Mucosa of rectum (tissue), 2 donors: Measurements from ENCODE around the gene SESN3.
"Not testable (repeated sequence)": the region's sequence is repeated elsewhere in the genome, so short reads cannot be mapped to it uniquely, and the experiment has no call there.

Experiments used
- H3K27ac ChIP-seq, 2 donors: one replicate each; pipeline ENCODE4 v1.7.0; 2013; ENCODE audit warnings: inconsistent platforms in 2 of 2, low read depth in 2 of 2, low read length in 2 of 2
- H3K27me3 ChIP-seq, 2 donors: one replicate each; pipeline ENCODE4 v1.7.0; 2013; ENCODE audit warnings: low read length in 2 of 2; ENCODE audit not compliant: control insufficient read depth in 2 of 2, insufficient read depth in 2 of 2
- H3K36me3 ChIP-seq, 2 donors: one replicate each; pipeline ENCODE4 v1.7.0; 2013; ENCODE audit warnings: low read length in 2 of 2; ENCODE audit not compliant: control insufficient read depth in 2 of 2, insufficient read depth in 2 of 2
- H3K4me1 ChIP-seq, 2 donors: one replicate each; pipeline ENCODE4 v1.7.0; 2013; ENCODE audit warnings: low read length in 2 of 2, mild to moderate bottlenecking in 1 of 2; ENCODE audit not compliant: control insufficient read depth in 2 of 2, insufficient read depth in 2 of 2
- H3K4me3 ChIP-seq, 2 donors: one replicate each; pipeline ENCODE4 v1.7.0; 2013; ENCODE audit warnings: low read length in 2 of 2
- H3K9ac ChIP-seq, 2 donors: one replicate each; pipeline ENCODE4 v1.7.0; 2013; ENCODE audit warnings: low read length in 2 of 2, low read depth in 1 of 2, mild to moderate bottlenecking in 1 of 2
- H3K9me3 ChIP-seq, 2 donors: one replicate each; pipeline ENCODE4 v1.7.0; 2013; ENCODE audit warnings: low read length in 2 of 2; ENCODE audit not compliant: control insufficient read depth in 2 of 2
- donor health status: healthy.
- donor health status: Normal muscosa, but diverticular disease.

Gene SESN3, protein sequence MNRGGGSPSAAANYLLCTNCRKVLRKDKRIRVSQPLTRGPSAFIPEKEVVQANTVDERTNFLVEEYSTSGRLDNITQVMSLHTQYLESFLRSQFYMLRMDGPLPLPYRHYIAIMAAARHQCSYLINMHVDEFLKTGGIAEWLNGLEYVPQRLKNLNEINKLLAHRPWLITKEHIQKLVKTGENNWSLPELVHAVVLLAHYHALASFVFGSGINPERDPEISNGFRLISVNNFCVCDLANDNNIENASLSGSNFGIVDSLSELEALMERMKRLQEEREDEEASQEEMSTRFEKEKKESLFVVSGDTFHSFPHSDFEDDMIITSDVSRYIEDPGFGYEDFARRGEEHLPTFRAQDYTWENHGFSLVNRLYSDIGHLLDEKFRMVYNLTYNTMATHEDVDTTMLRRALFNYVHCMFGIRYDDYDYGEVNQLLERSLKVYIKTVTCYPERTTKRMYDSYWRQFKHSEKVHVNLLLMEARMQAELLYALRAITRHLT

DNA sequence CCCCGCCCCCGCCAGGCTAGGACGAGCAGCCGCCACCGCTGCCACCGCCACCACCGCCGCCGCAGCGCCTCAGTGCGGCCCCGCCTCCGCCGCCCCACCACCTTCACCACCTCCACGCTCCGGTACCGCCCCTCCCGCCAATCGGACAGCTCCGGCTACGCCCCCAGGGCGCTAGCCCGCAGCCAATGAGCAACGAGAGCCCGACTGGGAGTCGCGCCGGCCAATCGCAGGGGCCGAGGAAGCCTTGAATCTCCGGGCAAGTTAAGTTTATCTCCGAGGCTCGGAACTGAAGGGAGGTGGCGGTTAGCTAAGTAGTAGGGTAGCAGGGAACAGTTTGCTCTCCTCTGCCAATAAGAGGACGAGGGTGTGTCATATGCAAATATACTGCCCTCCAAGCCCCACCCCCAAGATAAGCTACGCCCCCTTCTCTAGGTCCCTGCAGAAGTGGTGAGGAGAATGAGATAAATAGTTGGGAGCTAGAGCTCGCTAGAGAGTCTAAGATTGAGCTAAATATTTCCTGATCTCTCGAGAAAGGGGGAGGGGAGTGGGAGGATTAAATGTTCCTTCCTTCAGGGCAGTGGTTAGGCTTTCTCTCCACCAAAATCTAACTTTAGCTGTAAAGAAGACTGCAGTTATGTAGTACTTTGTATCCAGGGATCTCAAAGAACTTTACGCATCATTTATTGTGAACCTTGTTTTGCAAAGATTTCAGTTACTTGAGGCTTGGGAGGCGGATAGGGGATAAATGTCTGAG is at the start of gene SESN3:
Gene SESN3, minus strand, starts transcription at position 76 of the 754 bp plus-strand sequence. CDS start 342 bp downstream, outside the sequence.
- no peaks in the 10 kb centered on the region for H3K9me3 ChIP-seq
- H3K27me3 ChIP-seq, result no peaks in the 10 kb centered on the region
- H3K4me1 ChIP-seq, result peaks cover 0 to 15% of the 10 kb centered on the region in 2 donors
- H3K4me3 ChIP-seq, result peak within 1 kb of the TSS; percentile 61 to 93
- peak within 1 kb of the TSS; percentile 72 to 81 for H3K9ac ChIP-seq
- peak within 1 kb of the TSS; percentile 72 to 87 for H3K27ac ChIP-seq
- H3K36me3 ChIP-seq, result no peaks in the 10 kb centered on the region

DNA sequence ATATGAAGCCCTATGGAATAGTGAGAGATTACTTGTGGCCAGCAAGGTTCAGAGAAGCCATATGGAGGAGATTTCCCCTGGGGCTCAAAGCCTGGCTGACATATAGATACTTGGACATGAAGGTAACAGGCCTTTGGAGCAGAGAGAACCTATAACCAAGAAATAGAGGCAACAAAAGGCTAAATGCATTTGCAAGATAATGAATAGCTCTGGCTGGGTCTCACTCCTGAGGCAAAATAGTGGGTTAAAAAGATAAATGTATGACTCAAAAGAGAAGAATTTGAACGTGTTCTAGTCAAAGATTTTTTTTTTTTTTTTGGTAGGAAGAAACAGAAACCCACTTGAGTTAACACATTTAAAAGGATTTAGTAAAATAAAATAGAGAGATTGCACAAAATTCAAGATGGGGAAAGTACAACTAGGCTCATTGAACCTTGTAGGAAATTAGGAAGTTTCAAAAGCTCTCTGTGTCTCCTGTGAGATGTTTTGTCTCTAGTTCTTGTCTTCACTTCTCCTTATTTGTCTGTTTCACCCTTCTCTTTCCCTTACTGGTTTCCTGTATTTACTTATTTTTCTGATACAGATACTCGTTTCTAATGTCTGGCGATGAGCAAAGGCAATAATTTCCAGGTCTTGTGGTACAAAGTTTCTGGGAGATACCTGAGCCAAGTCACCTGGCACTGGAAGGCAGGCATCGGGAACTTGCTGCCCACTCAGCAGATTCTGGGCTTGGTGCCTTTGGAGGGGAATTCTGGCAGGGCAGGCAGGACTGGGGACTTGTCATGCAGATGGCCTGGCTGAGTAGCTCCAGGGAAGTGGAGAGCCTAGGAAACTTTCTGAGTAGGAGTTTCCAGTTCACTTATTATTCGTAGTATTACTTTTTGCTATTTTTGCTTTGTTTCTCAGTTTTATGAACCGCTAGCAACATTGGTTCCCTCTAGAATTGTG is 49.2 kb upstream of the SESN3 start:
- H3K36me3 ChIP-seq, result no peaks in the 10 kb centered on the region
- H3K4me1 ChIP-seq, result no peaks in the 10 kb centered on the region
- H3K27ac ChIP-seq, result no peak overlapping the region
- no peak overlapping the region for H3K9ac ChIP-seq
- H3K9me3 ChIP-seq, result no peaks in the 10 kb centered on the region
- H3K4me3 ChIP-seq, result no peak overlapping the region
- H3K27me3 ChIP-seq, result no peaks in the 10 kb centered on the region

DNA sequence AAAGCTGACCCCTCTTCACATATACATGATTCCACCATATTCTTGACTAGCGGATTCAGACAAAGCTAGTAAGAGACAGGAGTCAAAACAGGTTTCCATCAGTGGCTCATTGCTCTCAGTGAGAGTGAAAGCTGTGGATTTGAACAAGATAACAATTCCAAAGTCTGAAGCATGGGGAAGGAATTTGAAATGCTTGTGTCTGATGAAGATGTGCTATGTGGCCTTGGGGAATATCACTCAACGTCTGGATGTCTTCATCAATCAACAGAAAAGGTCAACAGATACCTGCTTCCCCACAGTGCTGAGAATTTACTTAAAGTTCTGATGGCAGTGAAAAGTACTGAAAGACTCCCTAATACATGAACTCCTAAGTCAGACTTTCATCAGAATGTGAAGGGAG is 46.9 kb upstream of the SESN3 start:
- no peaks in the 10 kb centered on the region for H3K36me3 ChIP-seq
- no peaks in the 10 kb centered on the region for H3K9me3 ChIP-seq
- no peaks in the 10 kb centered on the region for H3K4me1 ChIP-seq
- H3K9ac ChIP-seq, result no peak overlapping the region
- H3K4me3 ChIP-seq, result no peak overlapping the region
- no peaks in the 10 kb centered on the region for H3K27me3 ChIP-seq
- no peak overlapping the region for H3K27ac ChIP-seq

DNA sequence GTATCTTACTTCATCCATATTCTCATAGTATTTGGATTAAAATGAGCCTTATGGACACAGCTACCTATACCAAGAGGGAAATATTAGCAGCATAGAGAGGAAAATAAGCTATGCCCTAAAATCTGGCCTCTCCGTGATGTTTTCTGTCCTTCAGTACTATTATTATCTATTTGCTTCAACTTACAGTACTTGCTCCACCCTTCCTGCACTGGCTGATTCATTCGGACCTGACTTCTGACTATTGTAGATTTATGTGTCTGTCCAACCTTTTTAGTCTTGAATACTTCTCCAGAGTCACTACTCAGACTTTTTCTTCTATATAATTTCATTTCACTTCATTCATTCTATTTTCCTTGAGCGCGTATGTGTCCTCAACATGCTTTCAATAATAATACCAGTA is 45.1 kb upstream of the SESN3 start:
- Histone ChIP-seq H3K9me3 (no peaks in the 10 kb centered on the region), H3K9ac (no peak overlapping the region), H3K27me3 (no peaks in the 10 kb centered on the region), H3K36me3 (no peaks in the 10 kb centered on the region), H3K4me3 (no peak overlapping the region), H3K4me1 (no peaks in the 10 kb centered on the region), H3K27ac (no peak overlapping the region)

DNA sequence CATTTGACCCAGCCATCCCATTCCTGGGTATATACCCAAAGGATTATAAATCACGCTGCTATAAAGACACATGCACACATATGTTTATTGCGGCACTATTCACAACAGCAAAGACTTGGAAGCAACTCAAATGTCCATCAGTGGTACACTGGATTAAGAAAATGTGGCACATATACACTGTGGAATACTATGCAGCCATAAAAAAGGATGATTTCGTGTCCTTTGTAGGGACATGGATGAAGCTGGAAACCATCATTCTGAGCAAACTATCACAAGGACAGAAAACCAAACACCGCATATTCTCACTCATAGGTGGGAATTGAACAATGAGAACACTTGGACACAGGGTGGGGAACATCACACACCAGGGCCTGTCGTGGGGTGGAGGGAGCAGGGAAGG is 42.6 kb upstream of the SESN3 start:
- not testable (repeated sequence) for H3K9ac ChIP-seq, H3K27me3 ChIP-seq, H3K9me3 ChIP-seq, H3K4me3 ChIP-seq, H3K36me3 ChIP-seq, H3K27ac ChIP-seq, H3K4me1 ChIP-seq

DNA sequence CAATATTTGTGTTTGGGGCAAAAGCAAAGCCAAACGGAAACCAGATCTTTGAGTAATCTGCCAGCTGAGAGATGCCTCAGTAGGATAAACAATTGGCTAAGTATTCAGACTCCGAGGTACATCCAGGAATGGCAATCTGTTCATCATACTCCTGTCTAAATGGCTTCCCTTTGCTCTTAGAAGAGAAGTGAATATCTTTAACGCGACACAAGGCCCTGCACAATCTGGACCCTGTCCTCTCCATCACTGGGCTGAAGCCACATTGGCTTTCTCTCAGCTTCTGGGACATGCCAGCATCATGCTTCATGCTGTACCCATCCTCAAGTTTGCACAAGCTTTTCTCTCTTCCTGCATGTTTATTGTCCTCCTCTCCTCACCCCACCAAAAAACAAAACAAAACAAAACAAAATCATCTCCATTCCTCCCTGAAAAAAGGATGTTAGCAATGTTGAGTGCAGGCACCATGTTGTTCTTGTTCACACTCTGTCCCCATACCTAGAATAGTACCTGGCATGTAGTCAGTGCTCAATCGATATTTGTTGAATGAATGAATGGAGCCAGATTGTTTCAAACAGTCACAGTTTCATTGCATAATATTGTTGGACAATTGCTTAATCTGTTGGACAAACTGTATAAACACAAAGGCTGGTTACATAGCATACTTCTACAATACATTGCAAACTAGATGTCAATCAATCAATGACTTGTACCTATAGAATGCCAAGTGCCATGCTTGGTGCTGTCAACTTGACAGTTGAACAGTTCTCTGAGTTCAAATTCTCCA is 38.2 kb upstream of the SESN3 start:
- Histone ChIP-seq H3K36me3 (no peaks in the 10 kb centered on the region), H3K4me3 (no peak overlapping the region), H3K27ac (no peak overlapping the region), H3K9me3 (no peaks in the 10 kb centered on the region), H3K9ac (no peak overlapping the region), H3K27me3 (no peaks in the 10 kb centered on the region), H3K4me1 (no peaks in the 10 kb centered on the region)

DNA sequence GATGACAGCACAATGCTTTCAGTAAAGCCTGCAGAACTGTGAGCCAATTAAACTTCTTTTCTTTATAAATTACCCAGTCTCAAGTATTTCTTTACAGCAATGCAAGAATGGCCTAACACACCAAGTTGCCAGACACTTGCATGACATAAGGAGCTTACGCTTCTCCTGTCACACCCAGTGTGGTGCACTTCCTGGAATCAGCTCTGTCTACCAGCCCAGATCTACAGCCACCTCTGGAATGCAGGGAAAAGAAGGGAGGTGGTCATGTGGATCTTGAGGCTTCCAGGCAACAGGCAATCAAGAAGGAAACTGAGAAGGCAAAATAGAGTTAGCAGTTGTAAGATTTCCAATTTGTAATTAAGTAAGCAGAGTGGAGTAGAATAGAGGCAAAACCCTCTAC is 37.4 kb upstream of the SESN3 start:
- H3K9me3 ChIP-seq, result no peaks in the 10 kb centered on the region
- H3K4me3 ChIP-seq, result no peak overlapping the region
- H3K4me1 ChIP-seq, result no peaks in the 10 kb centered on the region
- H3K36me3 ChIP-seq, result no peaks in the 10 kb centered on the region
- H3K9ac ChIP-seq, result no peak overlapping the region
- H3K27ac ChIP-seq, result no peak overlapping the region
- H3K27me3 ChIP-seq, result no peaks in the 10 kb centered on the region

DNA sequence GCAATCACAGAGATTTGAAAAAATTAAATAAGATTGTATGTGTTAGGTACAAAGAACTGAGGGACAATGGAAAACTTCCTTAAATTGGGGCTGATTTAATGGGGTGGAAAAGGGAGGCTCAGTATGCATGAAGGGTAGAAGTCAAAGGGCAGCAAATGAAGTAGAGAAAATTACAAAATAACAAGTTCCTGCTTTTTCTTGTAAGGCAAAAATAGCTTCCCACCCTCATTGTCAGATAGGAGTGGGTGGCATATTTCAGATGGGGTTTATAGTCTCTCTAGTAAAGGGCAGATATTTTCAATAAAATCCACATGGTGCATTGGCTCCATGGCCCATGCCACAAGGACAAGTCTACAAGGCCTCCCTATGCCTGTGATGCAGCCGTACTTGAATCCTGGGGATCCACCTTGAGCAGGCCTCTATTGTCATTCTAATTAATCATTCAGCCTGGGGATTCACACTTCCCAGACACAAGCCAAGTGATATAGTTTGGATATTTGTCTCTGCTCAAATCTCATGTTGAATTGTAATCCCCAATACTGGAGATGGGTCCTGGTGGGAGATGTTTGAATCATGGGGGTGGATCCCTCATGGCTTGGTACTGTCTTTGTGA is 36.7 kb upstream of the SESN3 start:
- Histone ChIP-seq H3K4me3 (no peak overlapping the region), H3K9me3 (no peaks in the 10 kb centered on the region), H3K27ac (no peak overlapping the region), H3K4me1 (no peaks in the 10 kb centered on the region), H3K27me3 (no peaks in the 10 kb centered on the region), H3K36me3 (no peaks in the 10 kb centered on the region), H3K9ac (no peak overlapping the region)

DNA sequence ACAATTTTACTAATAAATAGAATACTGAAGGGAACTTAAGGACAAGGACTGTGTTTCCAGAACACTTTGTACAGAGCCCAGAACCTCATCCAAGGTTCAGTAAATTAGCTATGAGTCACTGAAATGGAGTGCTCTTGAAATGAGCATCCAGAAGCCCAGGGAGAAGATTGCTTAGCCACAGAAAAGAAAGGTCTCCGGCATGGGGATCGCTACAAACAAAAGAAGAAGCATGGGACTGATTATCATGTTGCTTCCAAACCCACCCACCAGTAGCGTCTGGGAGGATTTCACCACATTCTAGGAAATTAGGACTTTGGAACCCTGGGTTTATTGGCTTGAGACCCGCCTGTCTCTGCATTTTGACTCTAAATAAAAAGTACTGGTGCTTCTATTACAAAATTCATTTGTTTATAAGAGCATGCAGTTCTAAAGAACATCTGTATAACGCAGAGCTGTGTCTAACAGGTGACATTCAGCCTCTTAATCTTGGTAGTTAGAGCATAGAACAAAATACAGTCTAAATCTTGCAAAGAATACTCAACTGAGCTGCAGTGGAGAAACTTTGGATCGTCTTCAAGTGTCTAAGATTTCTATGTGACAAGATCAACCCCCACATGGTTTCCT is 35.9 kb upstream of the SESN3 start:
- no peaks in the 10 kb centered on the region for H3K36me3 ChIP-seq
- no peaks in the 10 kb centered on the region for H3K27me3 ChIP-seq
- no peak overlapping the region for H3K9ac ChIP-seq
- no peak overlapping the region for H3K27ac ChIP-seq
- no peak overlapping the region for H3K4me3 ChIP-seq
- H3K4me1 ChIP-seq, result no peaks in the 10 kb centered on the region
- no peaks in the 10 kb centered on the region for H3K9me3 ChIP-seq
